GM12878 (cell line): ENCODE measurements around the gene IGF2R. TPM values are rescaled to one million over a fixed set of nuclear protein-coding genes. Genes with fewer than 3 reads are reported as not detected.

Experiments used
- ATAC-seq: fragments of 200-7000 bp; cut with Tn5 transposase; 3 replicates; pipeline ENCODE4 v1.9.1; 2020; ENCODE audit warnings: mild to moderate bottlenecking, moderate library complexity
- BruUV-seq: library from RNA; stranded (reverse); fragments of 400-500 nt; replicated peaks from 2 replicates; lab custom pipeline; 2021; lab: Mats Ljungman, UMichigan
- CTCF ChIA-PET: fragments of 300-600 bp; sonication (Branson Sonifier 250); formaldehyde crosslinking; extraction: SDS; loops from one replicate; lab custom pipeline; 2021; ENCODE audit warnings: inconsistent platforms; lab: Yijun Ruan, JAX
- POLR2A ChIA-PET: fragments of 350-600 bp; formaldehyde crosslinking; extraction: SDS; loops from one replicate; lab custom pipeline; 2021; ENCODE audit warnings: inconsistent platforms; lab: Charles Lee
- RAD21 ChIA-PET: fragments of 300-600 bp; sonication (Branson Sonifier 250); formaldehyde crosslinking; loops from one replicate; lab custom pipeline; 2023; ENCODE audit warnings: antibody characterized with exemption; ENCODE audit not compliant: unreplicated experiment; lab: Charles Lee
- SMC1A ChIA-PET: fragments of 300-600 bp; sonication (Branson Sonifier 250); formaldehyde crosslinking; loops from one replicate; lab custom pipeline; 2023; ENCODE audit not compliant: unreplicated experiment, uncharacterized antibody; lab: Charles Lee
- DNase-seq: peaks from one replicate; pipeline ENCODE4 v3.0.0-alpha.2; 2011; ENCODE audit warnings: low read depth, low spot score
- FAIRE-seq: peaks from 3 replicates; lab custom pipeline; 2011; peaks lifted over from hg19 to GRCh38; lab: Jason Lieb, UNC
- H2AFZ ChIP-seq: 2 replicates; pipeline ENCODE4 v1.6.0; 2011; ENCODE audit warnings: low read depth, low read length, control low read depth; ENCODE audit not compliant: control insufficient read depth
- H3K27ac ChIP-seq: 2 replicates; pipeline ENCODE4 v1.5.1; 2011; ENCODE audit warnings: control low read depth; ENCODE audit not compliant: control insufficient read depth, insufficient read depth
- H3K27me3 ChIP-seq, 2 experiments: replicated peaks in 1 of 2; 2 replicates each; pipeline versions ENCODE4 v1.6.0 to v1.6.1; 2011; ENCODE audit warnings: low read length in 1 of 2; ENCODE audit not compliant: control insufficient read depth in 2 of 2, insufficient read depth in 2 of 2
- H3K36me3 ChIP-seq, 2 experiments: 2 replicates each; pipeline ENCODE4 v1.5.1; 2011; ENCODE audit warnings: low read length in 1 of 2; ENCODE audit not compliant: control insufficient read depth in 2 of 2, insufficient read depth in 2 of 2
- H3K4me1 ChIP-seq: 2 replicates; pipeline ENCODE4 v1.6.1; 2011; ENCODE audit warnings: mild to moderate bottlenecking, low read length, moderate library complexity, mixed read lengths; ENCODE audit not compliant: control insufficient read depth, insufficient read depth
- H3K4me2 ChIP-seq: 2 replicates; pipeline ENCODE4 v1.6.0; 2011; ENCODE audit warnings: control low read depth; ENCODE audit not compliant: control insufficient read depth, insufficient read depth
- H3K4me3 ChIP-seq: fragments of 200-600 bp; sonication (generic); 2 replicates; pipeline ENCODE4 v1.5.1; 2016
- H3K79me2 ChIP-seq: 2 replicates; pipeline ENCODE4 v1.6.0; 2011; ENCODE audit warnings: low read length; ENCODE audit not compliant: control insufficient read depth, insufficient read depth
- H3K9ac ChIP-seq: 2 replicates; pipeline ENCODE4 v1.8.0; 2011; ENCODE audit warnings: low read length, control low read depth, mixed read lengths; ENCODE audit not compliant: control insufficient read depth, insufficient read depth
- H3K9me3 ChIP-seq: replicated peaks from 3 replicates; pipeline ENCODE4 v1.5.1; 2011; ENCODE audit warnings: mild to moderate bottlenecking, low read length; ENCODE audit not compliant: control insufficient read depth, insufficient read depth
- H4K20me1 ChIP-seq: 2 replicates; pipeline ENCODE4 v1.6.0; 2011; ENCODE audit not compliant: control insufficient read depth, insufficient read depth
- EZH2 ChIP-seq: IDR thresholded peaks from 2 replicates; pipeline ENCODE4 v1.6.1; 2012; ENCODE audit warnings: low read depth, mild to moderate bottlenecking, control low read depth, inconsistent platforms, low read length, borderline replicate concordance; ENCODE audit not compliant: control insufficient read depth
- IKZF1 ChIP-seq: fragments of 450-650 bp; conservative IDR thresholded peaks from 2 replicates; pipeline ENCODE4 v1.6.1; 2017; ENCODE audit warnings: antibody characterized with exemption, mild to moderate bottlenecking
- WGBS: methylation state at CpG from one replicate; pipeline ENCODE4 v1.1.6; 2016; ENCODE audit warnings: low lambda C conversion rate; ENCODE audit not compliant: insufficient replicate concordance, insufficient coverage; ENCODE audit errors: missing lambda C conversion rate; 5-methylcytosine and 5-hydroxymethylcytosine counted together
- in situ Hi-C: fragments of 300-500 bp; cut with MboI; formaldehyde crosslinking; loops from 9 replicates; pipeline ENCODE4 v1.14.3; 2018; ENCODE audit warnings: mixed read lengths
- intact Hi-C: fragments of 100-400 bp; cut with micrococcal nuclease; formaldehyde crosslinking; loops from one replicate; pipeline ENCODE4 v1.14.2; 2022; ENCODE audit not compliant: unreplicated experiment
- polyA plus RNA-seq, 11 experiments: library from polyadenylated mRNA; depleted of rRNA in 4 of 11; unstranded in 6 of 11; stranded (reverse) in 5 of 11; fragments of >200 nt; fragmentation: Nextera tagmentation in 4 of 11; fragmentation: Illumina TruSeq in 1 of 11; extraction: Ambion mirVana in 4 of 11; extraction: Trizol in 1 of 11; gene quantifications; 1 replicate in 1 of 11; 2 replicates in 10 of 11; pipeline versions ENCODE4 v1.2.1 to v1.2.3, GENCODE V29; 2011 to 2016; ENCODE audit warnings: inconsistent platforms in 2 of 11, missing spikeins in 2 of 11, low read depth in 1 of 11
- total RNA-seq, 4 experiments: library from RNA; depleted of rRNA in 3 of 4; stranded (reverse); fragments of >200 nt in 3 of 4; fragmentation: Illumina TruSeq in 1 of 4; extraction: Trizol in 1 of 4; gene quantifications; 2 replicates each; pipeline versions ENCODE4 v1.2.1 to v1.2.3, GENCODE V29; 2013 to 2021
- TF ChIP-seq, protein P1 (sequence below): fragments of 450-650 bp; conservative IDR thresholded peaks from 2 replicates; pipeline ENCODE4 v1.6.1; 2017; ENCODE audit warnings: mild to moderate bottlenecking, moderate library complexity

Gene IGF2R
- total and polyA plus RNA-seq, 10 of the 15 experiments (the other 5 are each of a cell fraction or from before 2014, with no cell fraction given): 1.00 to 40.1 (median 16.8) TPM

DNA sequence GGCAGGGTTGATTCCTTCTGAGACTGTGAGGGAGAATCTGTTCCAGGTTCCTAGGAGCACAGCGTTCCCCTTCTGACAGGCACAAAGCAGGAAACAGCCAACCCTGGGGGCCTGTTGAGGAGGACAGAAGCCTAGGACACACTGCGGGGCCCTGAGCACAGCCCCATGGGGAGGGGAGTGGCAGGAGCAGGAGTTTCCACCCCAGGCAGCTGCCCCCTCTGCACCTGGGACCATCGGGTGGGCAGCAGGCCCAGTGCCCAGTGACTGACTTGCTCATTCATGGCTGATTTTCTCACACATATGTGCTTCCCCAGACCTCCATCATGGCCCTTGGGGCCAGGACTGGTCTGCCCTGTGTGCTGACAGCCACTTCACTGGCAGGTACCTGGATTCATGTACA is 146.5 kb downstream of the IGF2R start:
- H4K20me1 ChIP-seq: no peaks in the 10 kb centered on the region
- H3K9me3 ChIP-seq: no peaks in the 10 kb centered on the region; the same call in 2 of the 3 replicates
- no peaks in the 10 kb centered on the region for H3K27me3 ChIP-seq
- TF ChIP-seq, protein P1, sequence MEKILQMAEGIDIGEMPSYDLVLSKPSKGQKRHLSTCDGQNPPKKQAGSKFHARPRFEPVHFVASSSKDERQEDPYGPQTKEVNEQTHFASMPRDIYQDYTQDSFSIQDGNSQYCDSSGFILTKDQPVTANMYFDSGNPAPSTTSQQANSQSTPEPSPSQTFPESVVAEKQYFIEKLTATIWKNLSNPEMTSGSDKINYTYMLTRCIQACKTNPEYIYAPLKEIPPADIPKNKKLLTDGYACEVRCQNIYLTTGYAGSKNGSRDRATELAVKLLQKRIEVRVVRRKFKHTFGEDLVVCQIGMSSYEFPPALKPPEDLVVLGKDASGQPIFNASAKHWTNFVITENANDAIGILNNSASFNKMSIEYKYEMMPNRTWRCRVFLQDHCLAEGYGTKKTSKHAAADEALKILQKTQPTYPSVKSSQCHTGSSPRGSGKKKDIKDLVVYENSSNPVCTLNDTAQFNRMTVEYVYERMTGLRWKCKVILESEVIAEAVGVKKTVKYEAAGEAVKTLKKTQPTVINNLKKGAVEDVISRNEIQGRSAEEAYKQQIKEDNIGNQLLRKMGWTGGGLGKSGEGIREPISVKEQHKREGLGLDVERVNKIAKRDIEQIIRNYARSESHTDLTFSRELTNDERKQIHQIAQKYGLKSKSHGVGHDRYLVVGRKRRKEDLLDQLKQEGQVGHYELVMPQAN: no peak
- in situ Hi-C loops (no loop called here), intact Hi-C loops (no loop called here)
- no peaks in the 10 kb centered on the region for H3K79me2 ChIP-seq
- no peak overlapping the region for H3K4me3 ChIP-seq
- H3K27ac ChIP-seq: no peak overlapping the region
- H3K36me3 ChIP-seq: no peaks in the 10 kb centered on the region
- H2AFZ ChIP-seq: no peak overlapping the region
- no peak for DNase-seq
- BruUV-seq: no TSS peak
- no peaks in the 10 kb centered on the region for H3K4me1 ChIP-seq
- no peak for ATAC-seq
- ChIA-PET CTCF (interaction anchor here (1.0 kb wide), 1 partner anchor 15 kb away, joined by 3 read pairs; no protein-coding TSS in a partner anchor), POLR2A (no interaction called here), RAD21 (no interaction called here), SMC1A (no interaction called here)
- no peak overlapping the region for H3K4me2 ChIP-seq
- H3K9ac ChIP-seq: no peak overlapping the region
- FAIRE-seq: no peak
- 93% methylated on average over 3 of the region's 3 CpGs for WGBS

- RAD21 ChIA-PET: no interaction called here
- Histone ChIP-seq H3K4me3 (no peak overlapping the region), H3K9me3 (no peaks in the 10 kb centered on the region; the same call in 2 of the 3 replicates), H2AFZ (no peak overlapping the region), H3K36me3 (no peaks in the 10 kb centered on the region), H3K79me2 (no peaks in the 10 kb centered on the region), H4K20me1 (no peaks in the 10 kb centered on the region), H3K4me2 (no peak overlapping the region), H3K27ac (no peak overlapping the region), H3K27me3 (no peaks in the 10 kb centered on the region), H3K4me1 (no peaks in the 10 kb centered on the region), H3K9ac (no peak overlapping the region)
- SMC1A ChIA-PET: no interaction called here
- POLR2A ChIA-PET: no interaction called here
- in situ Hi-C loops (no loop called here), intact Hi-C loops (no loop called here)
- CTCF ChIA-PET: no interaction called here
- ATAC-seq (no peak), DNase-seq (no peak), FAIRE-seq (no peak)
- WGBS: 69% methylated on average over 2 of the region's 2 CpGs
- TF ChIP-seq EZH2 (no peak), IKZF1 (no peak)
- BruUV-seq: no TSS peak
Measured at GRCh38 chr6:160116411-160116810, 147.5 kb downstream of the IGF2R start.
